HEK293 (cell line): ENCODE results near the gene FAM177B.

Source experiments
- AEBP2 ChIP-seq: fragments of 450-650 bp; formaldehyde crosslinking; IDR thresholded peaks from 2 replicates; pipeline ENCODE4 v1.5.1; 2016; ENCODE audit warnings: missing biosample characterization, missing genetic modification characterization, borderline replicate concordance
- ELK4 ChIP-seq: IDR thresholded peaks from 2 replicates; pipeline ENCODE4 v1.6.1; 2011; ENCODE audit warnings: mild to moderate bottlenecking, low read depth, low read length, borderline replicate concordance
- GFI1B ChIP-seq: fragments of 450-650 bp; formaldehyde crosslinking; IDR thresholded peaks from 2 replicates; pipeline ENCODE4 v1.5.1; 2016; ENCODE audit warnings: missing biosample characterization, missing genetic modification characterization
- GLI2 ChIP-seq: fragments of 450-650 bp; formaldehyde crosslinking; IDR thresholded peaks from 2 replicates; pipeline ENCODE4; 2017; ENCODE audit warnings: missing biosample characterization, missing genetic modification characterization, low read depth, borderline replicate concordance
- KLF8 ChIP-seq: fragments of 450-650 bp; formaldehyde crosslinking; IDR thresholded peaks from 2 replicates; pipeline ENCODE4 v1.5.1; 2016; ENCODE audit warnings: missing biosample characterization, missing genetic modification characterization
- MYNN ChIP-seq: fragments of 450-650 bp; formaldehyde crosslinking; IDR thresholded peaks from 2 replicates; pipeline ENCODE4 v1.5.1; 2016; ENCODE audit warnings: missing biosample characterization, missing genetic modification characterization, borderline replicate concordance
- PRDM4 ChIP-seq: fragments of 450-650 bp; formaldehyde crosslinking; IDR thresholded peaks from 2 replicates; pipeline ENCODE4 v1.5.1; 2017; ENCODE audit warnings: missing biosample characterization, missing genetic modification characterization
- REPIN1 ChIP-seq: fragments of 450-650 bp; formaldehyde crosslinking; IDR thresholded peaks from 2 replicates; pipeline ENCODE4 v1.5.1; 2017; ENCODE audit warnings: missing biosample characterization, missing genetic modification characterization, low read depth
- SETDB1 ChIP-seq: IDR thresholded peaks from one replicate; pipeline ENCODE4 v1.6.1; 2017; ENCODE audit warnings: mild to moderate bottlenecking, low read length, moderate library complexity, mixed read lengths; ENCODE audit not compliant: insufficient read length
- TRIM28 ChIP-seq: IDR thresholded peaks from 2 replicates; pipeline ENCODE4 v1.6.1; 2011; ENCODE audit warnings: low read length, control low read depth, borderline replicate concordance
- WT1 ChIP-seq: fragments of 450-650 bp; formaldehyde crosslinking; IDR thresholded peaks from 2 replicates; pipeline ENCODE4 v1.5.1; 2016; ENCODE audit warnings: missing biosample characterization, missing genetic modification characterization
- ZBTB48 ChIP-seq: fragments of 450-650 bp; formaldehyde crosslinking; IDR thresholded peaks from 2 replicates; pipeline ENCODE4 v1.5.1; 2016; ENCODE audit warnings: missing biosample characterization, missing genetic modification characterization
- ZNF112 ChIP-seq: fragments of 450-650 bp; formaldehyde crosslinking; IDR thresholded peaks from 2 replicates; pipeline ENCODE4 v1.5.0; 2017; ENCODE audit warnings: missing biosample characterization, missing genetic modification characterization
- ZNF146 ChIP-seq: fragments of 450-650 bp; formaldehyde crosslinking; IDR thresholded peaks from 2 replicates; pipeline ENCODE4 v1.5.1; 2016; ENCODE audit warnings: missing biosample characterization, missing genetic modification characterization
- ZNF157 ChIP-seq: fragments of 450-650 bp; formaldehyde crosslinking; IDR thresholded peaks from 2 replicates; pipeline ENCODE4 v1.5.1; 2016; ENCODE audit warnings: missing biosample characterization, missing genetic modification characterization
- ZNF174 ChIP-seq: fragments of 450-650 bp; formaldehyde crosslinking; IDR thresholded peaks from 2 replicates; pipeline ENCODE4 v1.5.0; 2017; ENCODE audit warnings: missing biosample characterization, mild to moderate bottlenecking, missing genetic modification characterization
- ZNF248 ChIP-seq: fragments of 450-650 bp; formaldehyde crosslinking; IDR thresholded peaks from 2 replicates; pipeline ENCODE4 v1.5.1; 2017; ENCODE audit warnings: missing biosample characterization, missing genetic modification characterization
- ZNF266 ChIP-seq: fragments of 450-650 bp; formaldehyde crosslinking; IDR thresholded peaks from 2 replicates; pipeline ENCODE4 v1.5.1; 2016; ENCODE audit warnings: missing biosample characterization, missing genetic modification characterization, low read depth
- ZNF280C ChIP-seq: fragments of 450-650 bp; formaldehyde crosslinking; IDR thresholded peaks from 2 replicates; pipeline ENCODE4 v1.5.1; 2016; ENCODE audit warnings: missing biosample characterization, missing genetic modification characterization
- ZNF311 ChIP-seq: fragments of 450-650 bp; formaldehyde crosslinking; IDR thresholded peaks from 2 replicates; pipeline ENCODE4 v1.5.1; 2017; ENCODE audit warnings: missing biosample characterization, missing genetic modification characterization, borderline replicate concordance
- ZNF423 ChIP-seq: fragments of 450-650 bp; formaldehyde crosslinking; IDR thresholded peaks from 2 replicates; pipeline ENCODE4 v1.5.1; 2016; ENCODE audit warnings: missing biosample characterization, missing genetic modification characterization
- ZNF426 ChIP-seq: fragments of 450-650 bp; formaldehyde crosslinking; IDR thresholded peaks from 2 replicates; pipeline ENCODE4 v1.5.1; 2017; ENCODE audit warnings: missing biosample characterization, missing genetic modification characterization, mild to moderate bottlenecking, inconsistent platforms, moderate library complexity
- ZNF529 ChIP-seq: fragments of 450-650 bp; formaldehyde crosslinking; IDR thresholded peaks from 2 replicates; pipeline ENCODE4 v1.5.1; 2017; ENCODE audit warnings: missing genetic modification characterization, missing biosample characterization; ENCODE audit not compliant: insufficient replicate concordance
- ZNF530 ChIP-seq: fragments of 450-650 bp; formaldehyde crosslinking; IDR thresholded peaks from 2 replicates; pipeline ENCODE4 v1.5.1; 2016; ENCODE audit warnings: low read depth, missing biosample characterization, missing genetic modification characterization
- ZNF544 ChIP-seq: fragments of 450-650 bp; formaldehyde crosslinking; IDR thresholded peaks from 2 replicates; pipeline ENCODE4 v1.5.0; 2017; ENCODE audit warnings: missing biosample characterization, missing genetic modification characterization
- ZNF623 ChIP-seq: fragments of 450-650 bp; formaldehyde crosslinking; IDR thresholded peaks from 2 replicates; pipeline ENCODE4 v1.5.1; 2016; ENCODE audit warnings: missing biosample characterization, missing genetic modification characterization
- ZNF626 ChIP-seq: fragments of 450-650 bp; sonication (Bioruptor Pico); formaldehyde crosslinking; IDR thresholded peaks from 2 replicates; pipeline ENCODE4 v1.5.1; 2018; ENCODE audit warnings: missing biosample characterization, missing genetic modification characterization, inconsistent platforms
- ZNF677 ChIP-seq: fragments of 450-650 bp; IDR thresholded peaks from 2 replicates; pipeline ENCODE4 v1.5.0; 2018; ENCODE audit warnings: missing biosample characterization, mild to moderate bottlenecking, missing genetic modification characterization, moderate library complexity
- ZNF792 ChIP-seq: fragments of 450-650 bp; formaldehyde crosslinking; IDR thresholded peaks from 2 replicates; pipeline ENCODE4 v1.5.1; 2016; ENCODE audit warnings: missing biosample characterization, missing genetic modification characterization
- TF ChIP-seq, protein P1 (sequence below): fragments of 450-650 bp; formaldehyde crosslinking; IDR thresholded peaks from 2 replicates; pipeline ENCODE4; 2016; ENCODE audit warnings: missing biosample characterization, missing genetic modification characterization

The FAM177B gene

GRCh38 chr1:222712253-222713090, 24.5 kb upstream of the FAM177B start, which contains the start of the genes AIDA and BROX (continued):
- TF ChIP-seq MYNN (tag by site-specific recombination) (0 out of 2 replicates have a peak, but pooled peaks have one; percentile 17), ZNF626 (tag by site-specific recombination) (no peak; the same call in 1 of the 2 replicates), REPIN1 (tag by site-specific recombination) (no peak), AEBP2 (tag by site-specific recombination) (no peak), ZNF157 (tag by site-specific recombination) (no peak), ZNF146 (tag by site-specific recombination) (peak; percentile 26; the same call in 1 of the 2 replicates), ELK4 (no peak), ZNF426 (tag by site-specific recombination) (peak; percentile 22; the same call in 1 of the 2 replicates), ZNF311 (no peak), KLF8 (tag by site-specific recombination) (peak; percentile 97), ZNF623 (peak; percentile 33; the same call in 1 of the 2 replicates), SETDB1 (no peak), ZNF423 (0 out of 2 replicates have a peak, but pooled peaks have one; percentile 28), ZNF280C (tag by site-specific recombination) (no peak), TRIM28 (no peak; the same call in 1 of the 2 replicates), ZNF529 (tag by site-specific recombination) (no peak), ZNF266 (tag by site-specific recombination) (no peak), ZNF544 (tag by site-specific recombination) (no peak), ZNF530 (tag by site-specific recombination) (no peak), ZNF112 (no peak), PRDM4 (tag by site-specific recombination) (no peak), ZNF677 (tag by site-specific recombination) (no peak), GLI2 (peak; percentile 24; the same call in 1 of the 2 replicates), ZNF792 (tag by site-specific recombination) (no peak), WT1 (tag by site-specific recombination) (no peak; the same call in 1 of the 2 replicates), GFI1B (tag by site-specific recombination) (peak; percentile 36; the same call in 1 of the 2 replicates), ZNF248 (tag by site-specific recombination) (no peak), ZBTB48 (peak; percentile 26; the same call in 1 of the 2 replicates), ZNF174 (tag by site-specific recombination) (no peak)
- TF ChIP-seq, protein P1, sequence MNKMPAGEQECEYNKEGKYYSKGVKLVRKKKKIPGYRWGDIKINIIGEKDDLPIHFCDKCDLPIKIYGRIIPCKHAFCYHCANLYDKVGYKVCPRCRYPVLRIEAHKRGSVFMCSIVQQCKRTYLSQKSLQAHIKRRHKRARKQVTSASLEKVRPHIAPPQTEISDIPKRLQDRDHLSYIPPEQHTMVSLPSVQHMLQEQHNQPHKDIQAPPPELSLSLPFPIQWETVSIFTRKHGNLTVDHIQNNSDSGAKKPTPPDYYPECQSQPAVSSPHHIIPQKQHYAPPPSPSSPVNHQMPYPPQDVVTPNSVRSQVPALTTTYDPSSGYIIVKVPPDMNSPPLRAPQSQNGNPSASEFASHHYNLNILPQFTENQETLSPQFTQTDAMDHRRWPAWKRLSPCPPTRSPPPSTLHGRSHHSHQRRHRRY: no peak
